GM21576 (cell line): ENCODE measurements around the gene SLC15A1.
"Not testable (repeated sequence)": the region's sequence is repeated elsewhere in the genome, so short reads cannot be mapped to it uniquely, and the experiment has no call there.

Experiments used
- ATAC-seq: cut with Tn5 transposase; IDR thresholded peaks from one replicate; pipeline ENCODE4 v1.9.1; 2021; ENCODE audit warnings: mild to moderate bottlenecking, moderate library complexity; ENCODE audit not compliant: unreplicated experiment

Gene SLC15A1

DNA sequence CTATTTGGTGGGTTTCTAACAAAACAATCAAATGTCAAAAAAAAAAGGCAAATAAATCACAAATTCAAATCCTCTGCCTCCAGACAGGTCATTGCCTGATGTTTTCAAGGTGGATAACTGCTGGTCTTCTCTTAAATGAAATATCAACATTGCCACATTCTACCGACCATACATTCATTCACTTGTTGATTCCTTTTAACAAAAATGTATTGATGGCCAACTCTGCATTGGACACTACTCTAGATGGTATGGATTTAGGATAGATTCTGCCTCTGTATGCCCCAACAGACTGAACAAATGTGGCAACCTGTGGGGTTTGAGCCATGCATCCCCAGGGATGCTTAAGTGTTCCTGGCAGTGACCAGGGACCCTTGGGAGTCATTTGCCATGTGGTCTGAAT, 88.0 kb downstream of the SLC15A1 start:
- no peak for ATAC-seq

GRCh38 chr13:98664047-98664446, 88.4 kb downstream of the SLC15A1 start:
- no peak for ATAC-seq

- ATAC-seq, result no peak
These were observed 94.3 kb downstream of the SLC15A1 start for GRCh38 chr13:98658131-98658530.

GRCh38 chr13:98657506-98658085, 94.9 kb downstream of the SLC15A1 start:
- no peak for ATAC-seq

DNA sequence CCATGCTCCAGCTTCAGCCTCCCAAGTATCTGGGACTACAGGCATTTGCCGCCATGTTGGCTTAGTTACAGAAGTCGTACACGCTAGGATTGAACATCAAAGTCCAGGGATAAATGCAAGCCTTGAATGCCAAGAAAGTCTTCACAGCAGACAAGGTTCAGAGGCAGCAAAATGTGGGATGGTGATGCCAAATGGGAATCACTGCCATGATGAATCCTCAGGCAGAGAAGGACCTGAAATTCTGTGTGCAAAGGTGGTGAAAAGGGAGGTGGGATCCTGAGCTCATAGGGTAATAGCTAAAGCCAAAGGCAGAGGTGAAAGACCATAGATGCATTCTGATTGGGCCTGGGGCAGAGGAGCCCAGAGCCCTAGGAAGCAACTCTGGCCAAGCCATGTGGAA, 96.2 kb downstream of the SLC15A1 start:
- ATAC-seq, result no peak

GRCh38 chr13:98653463-98653985, 98.9 kb downstream of the SLC15A1 start:
- peak; percentile 91 for ATAC-seq

GRCh38 chr13:98652721-98653462, 99.6 kb downstream of the SLC15A1 start:
- ATAC-seq, result no peak

DNA sequence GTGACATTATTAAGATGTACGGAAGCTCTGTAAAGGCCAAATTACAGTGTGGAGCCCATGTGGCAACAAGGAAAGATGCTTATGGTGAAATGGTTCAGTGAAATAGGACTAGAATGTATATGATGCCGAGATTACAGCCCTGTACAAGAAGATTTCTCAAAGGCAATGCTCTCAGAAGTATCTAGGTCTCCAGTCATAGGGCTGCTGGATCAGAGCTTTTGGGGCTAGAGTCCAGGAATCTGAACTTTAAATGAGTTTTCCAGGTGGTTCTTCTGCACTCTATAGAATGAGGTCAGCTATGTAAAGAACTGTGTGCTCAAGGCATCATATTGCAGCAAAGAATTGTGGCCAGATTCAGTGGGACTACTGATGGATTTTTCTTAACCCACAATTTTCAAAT, 100.2 kb downstream of the SLC15A1 start:
- no peak for ATAC-seq

DNA sequence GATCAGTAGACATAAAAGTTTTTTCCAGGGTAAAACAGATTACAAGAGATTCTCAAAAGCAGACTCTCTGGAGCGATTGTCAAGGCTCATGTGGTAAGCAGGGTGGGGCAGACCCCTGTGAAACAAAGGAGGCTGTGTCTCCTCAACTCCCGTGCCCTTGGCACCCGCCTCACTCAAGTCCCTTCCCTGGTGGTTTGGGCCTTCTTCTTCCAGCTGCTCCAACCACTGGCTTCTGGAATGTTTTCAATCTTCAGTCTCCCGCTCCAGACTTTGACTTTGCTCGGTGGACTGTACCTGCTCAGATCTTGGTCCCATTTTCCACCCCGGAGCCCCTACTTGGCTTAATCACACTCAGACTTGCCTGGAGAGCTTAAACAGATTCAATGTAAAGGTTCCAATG, 100.7 kb downstream of the SLC15A1 start:
- ATAC-seq, result no peak

GRCh38 chr13:98650396-98651107, 101.9 kb downstream of the SLC15A1 start:
- ATAC-seq, result no peak

GRCh38 chr13:98649861-98650260, 102.6 kb downstream of the SLC15A1 start:
- no peak for ATAC-seq

DNA sequence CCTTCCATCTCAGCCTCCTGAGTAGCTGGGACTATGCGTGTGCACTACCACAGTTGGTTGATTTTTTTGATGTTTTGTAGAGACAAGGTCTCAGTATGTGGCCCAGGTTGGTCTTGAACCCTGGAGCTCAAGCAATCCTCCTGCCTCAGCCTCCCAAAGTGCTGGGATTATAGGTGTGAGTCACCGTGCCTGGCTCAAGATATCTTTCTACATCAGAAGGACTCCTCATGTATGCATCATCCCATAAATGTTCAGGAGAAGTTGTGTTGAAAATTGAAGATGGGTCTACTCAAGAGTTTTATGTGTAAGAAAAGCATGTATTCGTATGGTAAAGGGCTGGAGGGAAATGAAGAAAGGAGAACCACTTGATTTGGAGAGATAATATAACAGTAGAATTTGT, 103.8 kb downstream of the SLC15A1 start:
- ATAC-seq, result no peak

DNA sequence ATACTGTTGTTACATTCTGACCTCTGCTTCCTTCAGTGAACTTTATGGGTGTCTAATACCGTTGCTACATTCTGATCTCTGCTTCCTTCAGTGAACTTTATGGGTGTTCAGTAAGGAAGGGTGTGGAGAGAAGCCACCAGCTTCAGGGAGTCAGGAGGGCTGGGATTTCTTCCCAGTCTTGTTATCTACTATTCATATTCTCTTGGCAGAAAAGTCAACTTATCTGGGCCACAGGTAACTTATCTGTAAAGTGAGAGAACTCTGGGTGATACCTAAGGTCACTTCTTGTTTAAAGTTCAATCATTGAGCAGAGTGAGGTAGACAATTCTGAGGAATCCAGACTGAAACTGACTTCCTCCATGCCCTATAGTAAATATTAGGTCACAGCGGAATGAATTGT, 104.3 kb downstream of the SLC15A1 start:
- no peak for ATAC-seq

DNA sequence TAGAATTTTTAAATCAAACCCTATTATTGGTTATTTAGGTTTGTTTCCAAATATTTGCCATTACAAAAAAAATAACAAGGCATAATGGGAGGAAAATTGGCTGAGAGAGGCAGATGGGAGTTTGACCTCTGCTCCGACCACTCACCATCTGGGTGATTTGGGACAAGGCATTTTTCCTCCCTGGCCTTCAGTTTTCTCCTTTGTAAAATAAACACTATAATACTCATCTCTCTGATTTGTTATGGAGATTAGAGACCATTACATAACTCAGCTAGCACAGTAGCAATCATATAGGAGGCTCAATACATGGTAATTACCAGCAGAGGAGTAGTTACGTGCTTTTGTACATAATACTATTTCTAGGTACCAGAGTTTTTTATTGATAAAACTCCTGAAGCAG, 105.4 kb downstream of the SLC15A1 start:
- no peak for ATAC-seq

GRCh38 chr13:98643479-98643878, 109.0 kb downstream of the SLC15A1 start:
- ATAC-seq, result no peak

GRCh38 chr13:98641075-98641474, 111.4 kb downstream of the SLC15A1 start:
- ATAC-seq, result no peak

DNA sequence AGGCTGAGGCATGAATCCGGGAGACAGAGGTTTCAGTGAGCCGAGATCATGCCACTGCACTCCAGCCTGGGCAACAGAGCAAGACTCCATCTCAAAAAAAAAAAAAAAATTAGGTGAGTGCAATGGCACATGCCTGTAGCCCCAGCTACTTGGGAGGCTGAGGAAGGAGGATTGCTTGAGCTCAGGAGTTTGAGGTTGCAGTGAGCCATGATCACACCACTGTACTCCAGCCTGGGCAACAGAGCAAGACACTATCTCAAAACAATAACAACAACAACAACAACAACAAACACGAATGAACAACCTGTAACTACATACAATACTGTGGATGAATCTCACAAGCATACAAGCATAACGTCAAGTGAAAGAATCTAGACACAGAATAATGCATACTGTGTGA, 112.7 kb downstream of the SLC15A1 start:
- ATAC-seq, result not testable (repeated sequence)

DNA sequence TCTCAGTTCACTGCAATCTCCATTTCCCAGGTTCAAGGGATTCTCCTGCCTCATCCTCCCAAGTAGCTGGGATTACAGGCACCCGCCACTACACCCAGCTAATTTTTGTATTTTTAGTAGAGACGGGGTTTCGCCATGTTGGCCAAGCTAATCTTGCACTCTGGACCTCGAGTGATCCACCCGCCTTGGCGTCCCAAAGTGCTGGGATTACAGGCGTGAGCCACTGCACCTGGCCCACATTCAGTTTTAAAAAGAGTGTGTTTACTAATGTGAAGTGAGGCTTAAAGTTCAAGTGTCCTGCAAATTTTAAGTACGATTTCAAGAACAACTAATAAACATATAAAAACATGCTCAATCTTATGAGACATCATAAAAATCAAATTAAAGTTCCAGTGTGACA, 114.1 kb downstream of the SLC15A1 start:
- not testable (repeated sequence) for ATAC-seq
